ENCODE results near the gene PRKCE. TPM values are rescaled to one million over a fixed set of nuclear protein-coding genes. Genes with fewer than 3 reads are reported as not detected.

Gene PRKCE
- total and polyA plus RNA-seq, 2 of the 8 experiments (the other 6 are each of a cell fraction or from before 2014, with no cell fraction given), result 0.54 to 2.1 TPM

- TF ChIP-seq SAP30 (IDR thresholded peaks at IDR 0.05; ENCODE audit: insufficient read depth, insufficient replicate concordance, low read length) (no peak), TBP (IDR thresholded peaks at IDR 0.05; ENCODE audit: low read depth, low read length) (no peak), CBX5 (IDR thresholded peaks at IDR 0.05; ENCODE audit: low read depth, low read length) (no peak)
Observed at GRCh38 chr2:46009772-46010171, 358.3 kb downstream of the PRKCE start (continued).
